ENCODE measurements around the gene SAMM50. TPM values are rescaled to one million over a fixed set of nuclear protein-coding genes. Genes with fewer than 3 reads are reported as not detected.

Gene SAMM50
- total RNA-seq: 10 to 100 TPM; 31.9 to 38.3 (median 32.1) TPM

GRCh38 chr22:43955040-43955882 lies at the start of gene SAMM50:
Gene SAMM50 (plus strand): TSS chr22:43955442. CDS start chr22:43955578, 136 bp downstream.
- Histone ChIP-seq H3K4me1 (peaks cover 10 to 26% of the 10 kb centered on the region in 2 donors), H3K27me3 (no peaks in the 10 kb centered on the region), H3K4me3 (replicated peaks in 1 of 3) (peak within 1 kb of the TSS; percentile 51 to 90 (median 82)), H3K27ac (peak within 1 kb of the TSS in 2 of 3 donors; percentile 55 to 65), H3K9me3 (no peaks in the 10 kb centered on the region), H3K36me3 (no peaks in the 10 kb centered on the region)
- WGBS, 2 donors: 0 to 1% methylated on average over 23 to 52 of the region's 74 CpGs
- intact Hi-C loops (cut with DNase I): no loop called here
- peak; percentile 90 to 92 for DNase-seq
- TF ChIP-seq POLR2A (IDR thresholded peaks at IDR 0.05) (peak in 1 of 2 donors; percentile 71), CTCF (IDR thresholded peaks at IDR 0.05) (no peak)

- H3K27me3 ChIP-seq: no peaks in the 10 kb centered on the region
These were observed 49.6 kb upstream of the SAMM50 start for GRCh38 chr22:43905681-43906080.

GRCh38 chr22:43909708-43910107 lies 45.5 kb upstream of the SAMM50 start:
- intact Hi-C loops (cut with DNase I): no loop called here
- no peaks in the 10 kb centered on the region for H3K36me3 ChIP-seq
- no peak overlapping the region for H3K27ac ChIP-seq
- TF ChIP-seq CTCF (IDR thresholded peaks at IDR 0.05) (no peak), POLR2A (IDR thresholded peaks at IDR 0.05) (no peak)
- H3K4me1 ChIP-seq: no peaks in the 10 kb centered on the region
- no peaks in the 10 kb centered on the region for H3K27me3 ChIP-seq
- H3K9me3 ChIP-seq: no peaks in the 10 kb centered on the region
- WGBS, 2 donors: 77% methylated on average over 1 of the region's 1 CpG
- no peak for DNase-seq
- no peak overlapping the region for H3K4me3 ChIP-seq (replicated peaks in 1 of 3)

More at GRCh38 chr22:43905681-43906080, 49.6 kb upstream of the SAMM50 start:
- 55 to 56% methylated on average over 7 of the region's 7 CpGs for WGBS, 2 donors
- Histone ChIP-seq H3K9me3 (no peaks in the 10 kb centered on the region), H3K36me3 (no peaks in the 10 kb centered on the region), H3K4me3 (replicated peaks in 1 of 3) (no peak overlapping the region), H3K4me1 (no peaks in the 10 kb centered on the region), H3K27ac (no peak overlapping the region)
- intact Hi-C loops (cut with DNase I): no loop called here
- TF ChIP-seq POLR2A (IDR thresholded peaks at IDR 0.05): no peak
- no peak for TF ChIP-seq CTCF (IDR thresholded peaks at IDR 0.05)
- DNase-seq: no peak

- no peak for DNase-seq
- H3K27ac ChIP-seq: no peak overlapping the region
- H3K27me3 ChIP-seq: no peaks in the 10 kb centered on the region
- no peak overlapping the region for H3K4me3 ChIP-seq (replicated peaks in 1 of 3)
- 64 to 79% methylated on average over 6 of the region's 6 CpGs for WGBS, 2 donors
- TF ChIP-seq CTCF (IDR thresholded peaks at IDR 0.05): no peak
- no peak for TF ChIP-seq POLR2A (IDR thresholded peaks at IDR 0.05)
- intact Hi-C loops (cut with DNase I): no loop called here
- no peaks in the 10 kb centered on the region for H3K9me3 ChIP-seq
- H3K36me3 ChIP-seq: no peaks in the 10 kb centered on the region
- no peaks in the 10 kb centered on the region for H3K4me1 ChIP-seq
These were observed 45.0 kb upstream of the SAMM50 start for GRCh38 chr22:43910178-43910695.

- 21 to 22% methylated on average over 4 of the region's 4 CpGs for WGBS, 2 donors
- H3K9me3 ChIP-seq: no peaks in the 10 kb centered on the region
These were observed 43.9 kb upstream of the SAMM50 start for GRCh38 chr22:43911351-43911750.

More at GRCh38 chr22:43911351-43911750, 43.9 kb upstream of the SAMM50 start:
- DNase-seq: no peak
- Histone ChIP-seq H3K4me1 (no peaks in the 10 kb centered on the region), H3K4me3 (replicated peaks in 1 of 3) (no peak overlapping the region), H3K27ac (no peak overlapping the region), H3K36me3 (no peaks in the 10 kb centered on the region), H3K27me3 (no peaks in the 10 kb centered on the region)
- no peak for TF ChIP-seq CTCF (IDR thresholded peaks at IDR 0.05)
- no peak for TF ChIP-seq POLR2A (IDR thresholded peaks at IDR 0.05)
- intact Hi-C loops (cut with DNase I): no loop called here

Measured in thyroid gland (tissue), 4 donors.